ENCODE results near the gene MRPL49.

The MRPL49 gene

DNA sequence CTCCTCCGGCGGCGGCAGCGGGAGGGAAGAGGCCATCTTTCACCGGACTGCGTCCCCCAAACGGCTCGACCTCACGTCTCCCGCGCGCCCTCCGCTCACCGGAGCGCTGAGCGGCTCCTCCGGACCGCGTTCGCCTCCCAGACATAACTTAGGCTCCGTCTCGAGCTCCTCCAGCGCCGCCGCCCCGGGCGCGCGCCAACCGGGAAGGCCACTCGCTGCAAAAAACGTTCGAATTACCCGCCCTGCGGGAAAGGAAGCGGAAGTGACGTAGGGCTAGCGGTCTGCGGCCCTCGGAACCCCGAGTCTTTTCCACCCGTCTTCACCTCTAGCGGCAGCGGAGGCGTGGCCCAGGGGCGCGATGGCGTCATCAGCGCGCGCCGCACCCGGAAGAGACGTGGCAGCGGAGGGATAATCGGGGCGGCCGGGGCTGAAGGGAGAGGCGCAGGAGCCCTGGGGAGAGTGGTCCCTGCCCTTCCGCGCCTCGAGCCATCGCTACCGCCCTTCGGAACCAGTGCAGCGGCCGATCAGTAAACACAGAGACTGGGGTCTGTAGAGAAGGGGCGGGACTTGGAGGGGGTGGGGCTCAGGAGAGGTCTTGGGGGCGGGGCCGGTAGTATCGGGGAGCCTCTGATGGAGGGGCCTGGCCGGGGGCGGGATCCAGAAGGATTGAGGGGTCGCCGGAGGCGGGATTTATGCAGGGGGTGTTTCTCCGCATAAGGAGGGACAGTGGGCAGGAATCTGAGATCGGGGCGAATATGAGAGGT is 38.1 kb upstream of the MRPL49 start, which contains the start of the genes CDCA5 and ZFPL1 (continued):
- TF ChIP-seq ZNF155 (tag by site-specific recombination; IDR thresholded peaks at IDR 0.05): no peak
- TF ChIP-seq OVOL3 (tag by site-specific recombination; IDR thresholded peaks at IDR 0.05): peak; percentile 95
- TF ChIP-seq ZNF416 (tag by site-specific recombination; IDR thresholded peaks at IDR 0.05): no peak
- TF ChIP-seq GFI1B (tag by site-specific recombination; IDR thresholded peaks at IDR 0.05): no peak
- peak; percentile 19; the same call in 1 of the 2 replicates for TF ChIP-seq ZNF394 (tag by site-specific recombination; IDR thresholded peaks at IDR 0.05; ENCODE audit: borderline replicate concordance)
- TF ChIP-seq, protein P1, sequence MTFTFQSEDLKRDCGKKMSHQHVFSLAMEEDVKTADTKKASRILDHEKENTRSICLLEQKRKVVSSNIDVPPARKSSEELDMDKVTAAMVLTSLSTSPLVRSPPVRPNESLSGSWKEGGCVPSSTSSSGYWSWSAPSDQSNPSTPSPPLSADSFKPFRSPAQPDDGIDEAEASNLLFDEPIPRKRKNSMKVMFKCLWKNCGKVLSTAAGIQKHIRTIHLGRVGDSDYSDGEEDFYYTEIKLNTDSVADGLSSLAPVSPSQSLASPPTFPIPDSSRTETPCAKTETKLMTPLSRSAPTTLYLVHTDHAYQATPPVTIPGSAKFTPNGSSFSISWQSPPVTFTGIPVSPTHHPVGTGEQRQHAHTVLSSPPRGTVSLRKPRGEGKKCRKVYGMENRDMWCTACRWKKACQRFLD (tag by site-specific recombination; IDR thresholded peaks at IDR 0.05): no peak
- TF ChIP-seq BCL11A (tag by site-specific recombination; IDR thresholded peaks at IDR 0.05; ENCODE audit: low read depth): no peak
- TF ChIP-seq ZNF133 (tag by site-specific recombination; IDR thresholded peaks at IDR 0.05): no peak
- TF ChIP-seq ZNF169 (tag by site-specific recombination; IDR thresholded peaks at IDR 0.05): no peak
- TF ChIP-seq ZNF501 (tag by site-specific recombination; IDR thresholded peaks at IDR 0.05): peak; percentile 81
- no peak for TF ChIP-seq TRIM28 (IDR thresholded peaks at IDR 0.05; ENCODE audit: borderline replicate concordance, low read length)
- TF ChIP-seq ZNF561 (tag by site-specific recombination; IDR thresholded peaks at IDR 0.05; ENCODE audit: borderline replicate concordance): peak; percentile 46; the same call in 1 of the 2 replicates
- TF ChIP-seq ZFP69B (tag by site-specific recombination; IDR thresholded peaks at IDR 0.05): no peak
- TF ChIP-seq, protein P2, sequence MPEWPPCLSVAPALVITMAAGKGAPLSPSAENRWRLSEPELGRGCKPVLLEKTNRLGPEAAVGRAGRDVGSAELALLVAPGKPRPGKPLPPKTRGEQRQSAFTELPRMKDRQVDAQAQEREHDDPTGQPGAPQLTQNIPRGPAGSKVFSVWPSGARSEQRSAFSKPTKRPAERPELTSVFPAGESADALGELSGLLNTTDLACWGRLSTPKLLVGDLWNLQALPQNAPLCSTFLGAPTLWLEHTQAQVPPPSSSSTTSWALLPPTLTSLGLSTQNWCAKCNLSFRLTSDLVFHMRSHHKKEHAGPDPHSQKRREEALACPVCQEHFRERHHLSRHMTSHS (tag by site-specific recombination; IDR thresholded peaks at IDR 0.05): no peak
- no peak; the same call in 1 of the 2 replicates for TF ChIP-seq ZFHX2 (tag by site-specific recombination; conservative IDR thresholded peaks at IDR 0.05)
- TF ChIP-seq ZNF404 (tag by site-specific recombination; IDR thresholded peaks at IDR 0.05): no peak
- TF ChIP-seq, protein P3, sequence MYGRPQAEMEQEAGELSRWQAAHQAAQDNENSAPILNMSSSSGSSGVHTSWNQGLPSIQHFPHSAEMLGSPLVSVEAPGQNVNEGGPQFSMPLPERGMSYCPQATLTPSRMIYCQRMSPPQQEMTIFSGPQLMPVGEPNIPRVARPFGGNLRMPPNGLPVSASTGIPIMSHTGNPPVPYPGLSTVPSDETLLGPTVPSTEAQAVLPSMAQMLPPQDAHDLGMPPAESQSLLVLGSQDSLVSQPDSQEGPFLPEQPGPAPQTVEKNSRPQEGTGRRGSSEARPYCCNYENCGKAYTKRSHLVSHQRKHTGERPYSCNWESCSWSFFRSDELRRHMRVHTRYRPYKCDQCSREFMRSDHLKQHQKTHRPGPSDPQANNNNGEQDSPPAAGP (tag by site-specific recombination; IDR thresholded peaks at IDR 0.05): peak; percentile 73
- TF ChIP-seq, protein P4, sequence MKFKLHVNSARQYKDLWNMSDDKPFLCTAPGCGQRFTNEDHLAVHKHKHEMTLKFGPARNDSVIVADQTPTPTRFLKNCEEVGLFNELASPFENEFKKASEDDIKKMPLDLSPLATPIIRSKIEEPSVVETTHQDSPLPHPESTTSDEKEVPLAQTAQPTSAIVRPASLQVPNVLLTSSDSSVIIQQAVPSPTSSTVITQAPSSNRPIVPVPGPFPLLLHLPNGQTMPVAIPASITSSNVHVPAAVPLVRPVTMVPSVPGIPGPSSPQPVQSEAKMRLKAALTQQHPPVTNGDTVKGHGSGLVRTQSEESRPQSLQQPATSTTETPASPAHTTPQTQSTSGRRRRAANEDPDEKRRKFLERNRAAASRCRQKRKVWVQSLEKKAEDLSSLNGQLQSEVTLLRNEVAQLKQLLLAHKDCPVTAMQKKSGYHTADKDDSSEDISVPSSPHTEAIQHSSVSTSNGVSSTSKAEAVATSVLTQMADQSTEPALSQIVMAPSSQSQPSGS (tag by site-specific recombination; IDR thresholded peaks at IDR 0.05; ENCODE audit: low read depth): peak; percentile 96
- peak; percentile 73 for TF ChIP-seq KLF1 (tag by site-specific recombination; IDR thresholded peaks at IDR 0.05)
- no peak for TF ChIP-seq ZNF521 (tag by site-specific recombination; IDR thresholded peaks at IDR 0.05)
- TF ChIP-seq, protein P5, sequence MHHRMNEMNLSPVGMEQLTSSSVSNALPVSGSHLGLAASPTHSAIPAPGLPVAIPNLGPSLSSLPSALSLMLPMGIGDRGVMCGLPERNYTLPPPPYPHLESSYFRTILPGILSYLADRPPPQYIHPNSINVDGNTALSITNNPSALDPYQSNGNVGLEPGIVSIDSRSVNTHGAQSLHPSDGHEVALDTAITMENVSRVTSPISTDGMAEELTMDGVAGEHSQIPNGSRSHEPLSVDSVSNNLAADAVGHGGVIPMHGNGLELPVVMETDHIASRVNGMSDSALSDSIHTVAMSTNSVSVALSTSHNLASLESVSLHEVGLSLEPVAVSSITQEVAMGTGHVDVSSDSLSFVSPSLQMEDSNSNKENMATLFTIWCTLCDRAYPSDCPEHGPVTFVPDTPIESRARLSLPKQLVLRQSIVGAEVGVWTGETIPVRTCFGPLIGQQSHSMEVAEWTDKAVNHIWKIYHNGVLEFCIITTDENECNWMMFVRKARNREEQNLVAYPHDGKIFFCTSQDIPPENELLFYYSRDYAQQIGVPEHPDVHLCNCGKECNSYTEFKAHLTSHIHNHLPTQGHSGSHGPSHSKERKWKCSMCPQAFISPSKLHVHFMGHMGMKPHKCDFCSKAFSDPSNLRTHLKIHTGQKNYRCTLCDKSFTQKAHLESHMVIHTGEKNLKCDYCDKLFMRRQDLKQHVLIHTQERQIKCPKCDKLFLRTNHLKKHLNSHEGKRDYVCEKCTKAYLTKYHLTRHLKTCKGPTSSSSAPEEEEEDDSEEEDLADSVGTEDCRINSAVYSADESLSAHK (tag by site-specific recombination; IDR thresholded peaks at IDR 0.05): no peak
- TF ChIP-seq, protein P6, sequence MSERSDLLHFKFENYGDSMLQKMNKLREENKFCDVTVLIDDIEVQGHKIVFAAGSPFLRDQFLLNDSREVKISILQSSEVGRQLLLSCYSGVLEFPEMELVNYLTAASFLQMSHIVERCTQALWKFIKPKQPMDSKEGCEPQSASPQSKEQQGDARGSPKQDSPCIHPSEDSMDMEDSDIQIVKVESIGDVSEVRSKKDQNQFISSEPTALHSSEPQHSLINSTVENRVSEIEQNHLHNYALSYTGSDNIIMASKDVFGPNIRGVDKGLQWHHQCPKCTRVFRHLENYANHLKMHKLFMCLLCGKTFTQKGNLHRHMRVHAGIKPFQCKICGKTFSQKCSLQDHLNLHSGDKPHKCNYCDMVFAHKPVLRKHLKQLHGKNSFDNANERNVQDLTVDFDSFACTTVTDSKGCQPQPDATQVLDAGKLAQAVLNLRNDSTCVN (tag by site-specific recombination; optimal IDR thresholded peaks at IDR 0.05): peak; percentile 72
- TF ChIP-seq ZNF112 (tag by site-specific recombination; IDR thresholded peaks at IDR 0.05): no peak
- TF ChIP-seq, protein P7, sequence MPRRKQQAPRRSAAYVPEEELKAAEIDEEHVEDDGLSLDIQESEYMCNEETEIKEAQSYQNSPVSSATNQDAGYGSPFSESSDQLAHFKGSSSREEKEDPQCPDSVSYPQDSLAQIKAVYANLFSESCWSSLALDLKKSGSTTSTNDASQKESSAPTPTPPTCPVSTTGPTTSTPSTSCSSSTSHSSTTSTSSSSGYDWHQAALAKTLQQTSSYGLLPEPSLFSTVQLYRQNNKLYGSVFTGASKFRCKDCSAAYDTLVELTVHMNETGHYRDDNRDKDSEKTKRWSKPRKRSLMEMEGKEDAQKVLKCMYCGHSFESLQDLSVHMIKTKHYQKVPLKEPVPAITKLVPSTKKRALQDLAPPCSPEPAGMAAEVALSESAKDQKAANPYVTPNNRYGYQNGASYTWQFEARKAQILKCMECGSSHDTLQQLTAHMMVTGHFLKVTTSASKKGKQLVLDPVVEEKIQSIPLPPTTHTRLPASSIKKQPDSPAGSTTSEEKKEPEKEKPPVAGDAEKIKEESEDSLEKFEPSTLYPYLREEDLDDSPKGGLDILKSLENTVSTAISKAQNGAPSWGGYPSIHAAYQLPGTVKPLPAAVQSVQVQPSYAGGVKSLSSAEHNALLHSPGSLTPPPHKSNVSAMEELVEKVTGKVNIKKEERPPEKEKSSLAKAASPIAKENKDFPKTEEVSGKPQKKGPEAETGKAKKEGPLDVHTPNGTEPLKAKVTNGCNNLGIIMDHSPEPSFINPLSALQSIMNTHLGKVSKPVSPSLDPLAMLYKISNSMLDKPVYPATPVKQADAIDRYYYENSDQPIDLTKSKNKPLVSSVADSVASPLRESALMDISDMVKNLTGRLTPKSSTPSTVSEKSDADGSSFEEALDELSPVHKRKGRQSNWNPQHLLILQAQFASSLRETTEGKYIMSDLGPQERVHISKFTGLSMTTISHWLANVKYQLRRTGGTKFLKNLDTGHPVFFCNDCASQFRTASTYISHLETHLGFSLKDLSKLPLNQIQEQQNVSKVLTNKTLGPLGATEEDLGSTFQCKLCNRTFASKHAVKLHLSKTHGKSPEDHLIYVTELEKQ (tag by site-specific recombination; IDR thresholded peaks at IDR 0.05; ENCODE audit: borderline replicate concordance): no peak
- TF ChIP-seq ZBTB17 (tag by site-specific recombination; IDR thresholded peaks at IDR 0.05): peak; percentile 96
- TF ChIP-seq ZSCAN16 (tag by site-specific recombination; IDR thresholded peaks at IDR 0.05): no peak
- peak; percentile 90 for TF ChIP-seq SP2 (tag by site-specific recombination; IDR thresholded peaks at IDR 0.05)
- TF ChIP-seq ZSCAN30 (tag by site-specific recombination; IDR thresholded peaks at IDR 0.05): peak; percentile 83

All from HEK293 (cell line).